Coronary artery (tissue), 2 donors: Measurements from ENCODE around the gene AGBL2.

Source experiments
- DNase-seq: peaks from one replicate; pipeline ENCODE4 v3.0.0-alpha.2; 2017; ENCODE audit warnings: low spot score
- H3K27ac ChIP-seq, 2 donors: fragments of 200-600 bp; sonication (generic); one replicate each; pipeline ENCODE4 v1.5.1; 2016 to 2019
- H3K4me3 ChIP-seq: fragments of 200-600 bp; sonication (generic); 2 replicates; pipeline ENCODE4 v1.5.1; 2016; ENCODE audit warnings: mild to moderate bottlenecking, moderate library complexity
- TF ChIP-seq, protein P1 (sequence below): fragments of 200-600 bp; sonication (generic); IDR thresholded peaks from one replicate; pipeline ENCODE4 v1.5.1; 2019; ENCODE audit warnings: antibody characterized with exemption

The AGBL2 gene

DNA sequence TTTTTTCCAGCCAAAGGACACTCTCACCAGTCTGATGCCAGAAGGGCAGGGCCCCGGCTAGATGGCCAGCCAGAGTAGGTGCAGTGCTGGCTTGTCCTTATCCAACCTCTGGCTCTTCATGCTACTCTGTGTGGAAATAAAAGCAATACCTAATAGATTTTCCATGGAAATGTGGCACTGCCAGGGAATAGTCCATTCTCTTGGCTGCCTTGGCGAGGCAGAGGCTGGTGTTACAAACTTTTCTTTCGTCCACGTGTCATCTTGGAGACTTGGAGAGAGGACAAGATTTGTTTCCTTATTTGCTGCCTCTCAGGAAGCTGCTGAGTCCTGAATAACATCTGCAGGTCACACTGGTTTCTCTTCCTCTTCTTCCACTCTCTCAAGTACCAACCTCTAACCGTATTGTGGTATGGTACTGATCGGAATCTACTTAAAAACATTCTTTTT, 103.8 kb downstream of the AGBL2 start:
- no peak for DNase-seq
- H3K27ac ChIP-seq = no peak overlapping the region

DNA sequence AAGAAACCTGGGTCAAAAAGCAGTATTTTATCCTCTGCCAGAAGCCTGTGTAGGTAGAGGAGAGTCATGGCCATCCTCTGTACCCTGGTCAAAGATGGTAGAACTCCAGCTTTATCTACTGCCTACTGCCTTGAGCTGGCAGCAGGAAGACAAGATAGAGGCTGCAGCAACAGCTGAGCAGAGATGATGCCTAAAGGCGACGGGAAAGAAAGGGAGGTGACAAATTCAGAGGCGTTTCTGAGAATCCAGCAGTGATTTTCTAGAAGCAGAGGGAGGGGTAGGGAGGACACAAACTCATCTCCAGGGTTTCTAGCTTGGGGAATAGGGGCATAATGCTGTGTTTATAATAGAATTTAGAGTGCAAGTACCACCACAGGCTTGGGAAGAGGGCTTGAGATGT, 105.5 kb downstream of the AGBL2 start:
- no peak overlapping the region for H3K27ac ChIP-seq
- TF ChIP-seq, protein P1, sequence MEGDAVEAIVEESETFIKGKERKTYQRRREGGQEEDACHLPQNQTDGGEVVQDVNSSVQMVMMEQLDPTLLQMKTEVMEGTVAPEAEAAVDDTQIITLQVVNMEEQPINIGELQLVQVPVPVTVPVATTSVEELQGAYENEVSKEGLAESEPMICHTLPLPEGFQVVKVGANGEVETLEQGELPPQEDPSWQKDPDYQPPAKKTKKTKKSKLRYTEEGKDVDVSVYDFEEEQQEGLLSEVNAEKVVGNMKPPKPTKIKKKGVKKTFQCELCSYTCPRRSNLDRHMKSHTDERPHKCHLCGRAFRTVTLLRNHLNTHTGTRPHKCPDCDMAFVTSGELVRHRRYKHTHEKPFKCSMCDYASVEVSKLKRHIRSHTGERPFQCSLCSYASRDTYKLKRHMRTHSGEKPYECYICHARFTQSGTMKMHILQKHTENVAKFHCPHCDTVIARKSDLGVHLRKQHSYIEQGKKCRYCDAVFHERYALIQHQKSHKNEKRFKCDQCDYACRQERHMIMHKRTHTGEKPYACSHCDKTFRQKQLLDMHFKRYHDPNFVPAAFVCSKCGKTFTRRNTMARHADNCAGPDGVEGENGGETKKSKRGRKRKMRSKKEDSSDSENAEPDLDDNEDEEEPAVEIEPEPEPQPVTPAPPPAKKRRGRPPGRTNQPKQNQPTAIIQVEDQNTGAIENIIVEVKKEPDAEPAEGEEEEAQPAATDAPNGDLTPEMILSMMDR = no peak
- no peak for DNase-seq
- H3K4me3 ChIP-seq = no peak overlapping the region

More for the DNA sequence above, 103.8 kb downstream of the AGBL2 start:
- TF ChIP-seq, protein P1 = no peak
- no peak overlapping the region for H3K4me3 ChIP-seq
